Endothelial cell of umbilical vein (primary cell): ENCODE results near the gene MPDZ. TPM values are rescaled to one million over a fixed set of nuclear protein-coding genes. Genes with fewer than 3 reads are reported as not detected.

Source experiments
- BruUV-seq: library from RNA; stranded (reverse); fragments of 400-500 nt; replicated peaks from 2 replicates; lab custom pipeline; 2021; lab: Mats Ljungman, UMichigan
- CTCF ChIA-PET: fragments of 300-600, 350-600 bp; sonication (Branson Sonifier 250); formaldehyde crosslinking; loops from one replicate; lab custom pipeline; 2021; ENCODE audit warnings: antibody characterized with exemption, inconsistent platforms; lab: Charles Lee
- POLR2A ChIA-PET: fragments of 300-600, 350-600 bp; sonication (Branson Sonifier 250); formaldehyde crosslinking; loops from one replicate; lab custom pipeline; 2021; ENCODE audit warnings: antibody characterized with exemption, inconsistent platforms; lab: Charles Lee
- DNase-seq: peaks from one replicate; pipeline ENCODE4 v3.0.0-alpha.2; 2011; ENCODE audit warnings: low read depth, low spot score
- FAIRE-seq: peaks from 2 replicates; lab custom pipeline; 2011; peaks lifted over from hg19 to GRCh38; lab: Jason Lieb, UNC
- H2AFZ ChIP-seq: 2 replicates; pipeline ENCODE4 v1.6.0; 2012; ENCODE audit warnings: low read depth, low read length, control low read depth, inconsistent platforms
- H3K27ac ChIP-seq: 2 replicates; pipeline ENCODE4 v1.5.1; 2011; ENCODE audit warnings: low read depth, mild to moderate bottlenecking, control low read depth, low read length, moderate library complexity; ENCODE audit not compliant: insufficient read depth
- H3K27me3 ChIP-seq, 2 experiments: 2 replicates each; pipeline versions ENCODE4 v1.6.0 to v1.6.1; 2011; ENCODE audit warnings: low read length in 2 of 2, mixed read lengths in 1 of 2; ENCODE audit not compliant: control insufficient read depth in 2 of 2, insufficient read depth in 2 of 2
- H3K36me3 ChIP-seq, 2 experiments: 2 replicates in 1 of 2; 3 replicates in 1 of 2; pipeline ENCODE4 v1.5.1; 2011; ENCODE audit warnings: low read length in 2 of 2, mild to moderate bottlenecking in 1 of 2, moderate library complexity in 1 of 2; ENCODE audit not compliant: control insufficient read depth in 2 of 2, insufficient read depth in 2 of 2; ENCODE audit errors: extremely low read depth in 1 of 2
- H3K4me1 ChIP-seq: 3 replicates; pipeline ENCODE4 v1.5.1; 2011; ENCODE audit warnings: mild to moderate bottlenecking, low read length; ENCODE audit not compliant: control insufficient read depth, insufficient read depth; ENCODE audit errors: extremely low read depth
- H3K4me2 ChIP-seq: 2 replicates; pipeline ENCODE4 v1.6.1; 2011; ENCODE audit warnings: low read length, control low read depth, mixed read lengths; ENCODE audit not compliant: insufficient read depth
- H3K4me3 ChIP-seq, 3 experiments: fragments of 200-600 bp in 1 of 3; sonication (generic), shearing (Covaris generic) in 1 of 3; replicated peaks in 1 of 3; 2 replicates each; pipeline ENCODE4 v1.5.1; 2011 to 2016; ENCODE audit warnings: control low read depth in 3 of 3, low read length in 3 of 3, mild to moderate bottlenecking in 2 of 3, inconsistent platforms in 1 of 3, low read depth in 1 of 3, moderate library complexity in 1 of 3; ENCODE audit not compliant: insufficient read depth in 1 of 3
- H3K79me2 ChIP-seq: 2 replicates; pipeline ENCODE4 v1.6.0; 2012; ENCODE audit warnings: low read length, inconsistent platforms; ENCODE audit not compliant: control insufficient read depth, insufficient read depth
- H3K9ac ChIP-seq: replicated peaks from 2 replicates; pipeline ENCODE3; 2011; ENCODE audit warnings: low read length, control low read depth; ENCODE audit not compliant: insufficient read depth; ENCODE audit errors: extremely low read depth
- H3K9me1 ChIP-seq: replicated peaks from 3 replicates; pipeline ENCODE4 v1.6.0; 2011; ENCODE audit warnings: mild to moderate bottlenecking, low read length; ENCODE audit not compliant: control insufficient read depth, insufficient read depth; ENCODE audit errors: extremely low read depth
- H3K9me3 ChIP-seq: replicated peaks from 2 replicates; pipeline ENCODE4 v1.5.1; 2012; ENCODE audit warnings: low read length, inconsistent platforms; ENCODE audit not compliant: control insufficient read depth, insufficient read depth
- H4K20me1 ChIP-seq: replicated peaks from 2 replicates; pipeline ENCODE3; 2011; ENCODE audit warnings: mild to moderate bottlenecking, low read length; ENCODE audit not compliant: control insufficient read depth, insufficient read depth; ENCODE audit errors: extremely low read depth
- CTCF ChIP-seq, 2 donors: IDR thresholded peaks; 1 replicate in 1 of 2; 2 replicates in 1 of 2; pipeline ENCODE4 v1.5.1; 2011; ENCODE audit warnings: low read length in 2 of 2, mild to moderate bottlenecking in 2 of 2, moderate library complexity in 2 of 2, control low read depth in 1 of 2, inconsistent platforms in 1 of 2, low read depth in 1 of 2; ENCODE audit not compliant: insufficient read depth in 1 of 2; ENCODE audit errors: extremely low read depth in 1 of 2
- EZH2 ChIP-seq: IDR thresholded peaks from 2 replicates; pipeline ENCODE4 v1.6.1; 2012; ENCODE audit warnings: borderline replicate concordance, low read depth, mild to moderate bottlenecking, moderate library complexity, low read length, inconsistent platforms; ENCODE audit not compliant: severe bottlenecking
- FOS ChIP-seq: IDR thresholded peaks from 2 replicates; pipeline ENCODE4 v1.6.1; 2011; ENCODE audit warnings: mild to moderate bottlenecking, low read length, moderate library complexity, borderline replicate concordance; ENCODE audit not compliant: insufficient read depth
- GATA2 ChIP-seq: IDR thresholded peaks from 2 replicates; pipeline ENCODE4 v1.7.0; 2011; ENCODE audit warnings: low read depth, mild to moderate bottlenecking, moderate library complexity, mixed read lengths, low read length; ENCODE audit not compliant: insufficient read length, insufficient read depth
- JUN ChIP-seq: IDR thresholded peaks from 2 replicates; pipeline ENCODE4 v1.6.1; 2011; ENCODE audit warnings: borderline replicate concordance, low read depth; ENCODE audit not compliant: insufficient read length, insufficient read depth
- MAX ChIP-seq: IDR thresholded peaks from 2 replicates; pipeline ENCODE4 v1.6.1; 2011; ENCODE audit not compliant: insufficient read depth, insufficient read length
- MYC ChIP-seq: IDR thresholded peaks from one replicate; pipeline ENCODE4 v1.6.1; 2011; ENCODE audit warnings: mild to moderate bottlenecking, low read depth, low read length
- POLR2A ChIP-seq: IDR thresholded peaks from 2 replicates; pipeline ENCODE4 v1.6.1; 2012; ENCODE audit warnings: low read depth, mild to moderate bottlenecking, control low read depth, low read length
- POLR2AphosphoS5 ChIP-seq: IDR thresholded peaks from 2 replicates; pipeline ENCODE4 v1.6.1; 2012; ENCODE audit warnings: low read depth, mild to moderate bottlenecking, control low read depth, low read length, moderate library complexity; ENCODE audit not compliant: insufficient read depth
- dilution Hi-C: fragments of 300-500 bp; cut with MboI; formaldehyde crosslinking; loops from one replicate; pipeline ENCODE4 v1.15.0; 2019; ENCODE audit warnings: low sequenced_read_pairs; ENCODE audit not compliant: extremely low pct_ligation_motif_present
- intact Hi-C: fragments of 100-400 bp; cut with micrococcal nuclease; formaldehyde crosslinking; loops from one replicate; pipeline ENCODE4 v1.10.0; 2022
- polyA plus RNA-seq, 4 experiments: library from polyadenylated mRNA; depleted of rRNA in 3 of 4; stranded (reverse) in 3 of 4; unstranded in 1 of 4; fragments of >200 nt; gene quantifications; 2 replicates each; pipeline versions ENCODE4 v1.2.1 to v1.2.3, GENCODE V29; 2011 to 2012; ENCODE audit warnings: missing spikeins in 1 of 4
- total RNA-seq: library from RNA; stranded (reverse); gene quantifications from 2 replicates; pipeline ENCODE4 v1.2.3, GENCODE V29; 2021

MPDZ gene
- total and polyA plus RNA-seq, 2 donors (not counting 3 experiments of a cell fraction or from before 2014, with no cell fraction given): 22.3 to 54.4 TPM

GRCh38 chr9:13264788-13265187 is 14.7 kb downstream of the MPDZ start:
- ChIA-PET POLR2A (no interaction called here), CTCF (interaction anchor here (1.0 kb wide), 1 partner anchor 12 kb away, joined by 4 read pairs; no protein-coding TSS in a partner anchor)
- H3K9me3 ChIP-seq: no peaks in the 10 kb centered on the region
- H3K9ac ChIP-seq: no peak overlapping the region
- DNase-seq (no peak), FAIRE-seq (no peak)
- TF ChIP-seq FOS (no peak), MYC (no peak), MAX (no peak), CTCF (IDR thresholded peaks at IDR 0.05; ENCODE audit: extremely low read depth in 1 of 2, insufficient read depth in 1 of 2, low read depth in 1 of 2, low read length in 2 of 2) (no peak), POLR2AphosphoS5 (no peak), GATA2 (no peak), POLR2A (no peak), EZH2 (no peak), JUN (no peak)
- no peak overlapping the region for H3K4me3 ChIP-seq
- peaks cover 64% of the 10 kb centered on the region for H3K79me2 ChIP-seq
- no peaks in the 10 kb centered on the region for H3K9me1 ChIP-seq
- intact Hi-C loops (loop anchor here (5.0 kb wide), 2 partner anchors 268 to 547 kb away; no protein-coding TSS in a partner anchor), dilution Hi-C loops (no loop called here)
- H3K27me3 ChIP-seq: no peaks in the 10 kb centered on the region
- no peak overlapping the region for H3K4me2 ChIP-seq
- no peak overlapping the region for H3K27ac ChIP-seq
- no peak overlapping the region for H2AFZ ChIP-seq
- no peaks in the 10 kb centered on the region for H3K36me3 ChIP-seq
- no TSS peak for BruUV-seq
- H4K20me1 ChIP-seq: no peaks in the 10 kb centered on the region
- peaks cover 55% of the 10 kb centered on the region for H3K4me1 ChIP-seq
